Keratinocyte (primary cell): Measurements from ENCODE around the gene CDH13. TPM values are rescaled to one million over a fixed set of nuclear protein-coding genes. Genes with fewer than 3 reads are reported as not detected.

Experiments
- DNase-seq: peaks from one replicate; pipeline ENCODE4 v3.0.0-alpha.2; 2011; ENCODE audit warnings: low read depth, missing footprints, low spot score
- FAIRE-seq: peaks from 2 replicates; lab custom pipeline; 2011; peaks lifted over from hg19 to GRCh38; lab: Jason Lieb, UNC
- H2AFZ ChIP-seq: 2 replicates; pipeline ENCODE4 v1.6.0; 2012; ENCODE audit warnings: low read length, control low read depth, inconsistent platforms; ENCODE audit not compliant: control insufficient read depth
- H3K27ac ChIP-seq: 2 replicates; pipeline ENCODE4 v1.5.1; 2011; ENCODE audit warnings: low read length; ENCODE audit not compliant: control insufficient read depth, insufficient read depth
- H3K27me3 ChIP-seq: 3 replicates; pipeline ENCODE4 v1.6.0; 2011; ENCODE audit warnings: low read length; ENCODE audit not compliant: control insufficient read depth, insufficient read depth; ENCODE audit errors: extremely low read depth
- H3K36me3 ChIP-seq, 2 experiments: 2 replicates in 1 of 2; 3 replicates in 1 of 2; pipeline ENCODE4 v1.5.1; 2011; ENCODE audit warnings: low read length in 2 of 2, mild to moderate bottlenecking in 1 of 2; ENCODE audit not compliant: control insufficient read depth in 2 of 2, insufficient read depth in 2 of 2; ENCODE audit errors: extremely low read depth in 1 of 2
- H3K4me1 ChIP-seq: 3 replicates; pipeline ENCODE4 v1.5.1; 2011; ENCODE audit warnings: low read length; ENCODE audit not compliant: control insufficient read depth, insufficient read depth; ENCODE audit errors: extremely low read depth
- H3K4me2 ChIP-seq: 3 replicates; pipeline ENCODE4 v1.6.0; 2011; ENCODE audit warnings: low read depth, low read length; ENCODE audit not compliant: control insufficient read depth, insufficient read depth; ENCODE audit errors: extremely low read depth
- H3K4me3 ChIP-seq, 3 experiments: fragments of 200-600 bp in 1 of 3; sonication (generic) in 1 of 3; 2 replicates in 2 of 3; 3 replicates in 1 of 3; pipeline ENCODE4 v1.5.1; 2011 to 2016; ENCODE audit warnings: low read length in 3 of 3, mild to moderate bottlenecking in 3 of 3, control low read depth in 2 of 3, inconsistent platforms in 1 of 3, low read depth in 1 of 3, mixed read lengths in 1 of 3, mixed run types in 1 of 3, moderate library complexity in 1 of 3; ENCODE audit not compliant: control insufficient read depth in 2 of 3, insufficient read depth in 2 of 3; ENCODE audit errors: extremely low read depth in 1 of 3
- H3K79me2 ChIP-seq: 2 replicates; pipeline ENCODE4 v1.6.0; 2012; ENCODE audit warnings: low read length; ENCODE audit not compliant: control insufficient read depth, insufficient read depth
- H3K9ac ChIP-seq: 3 replicates; pipeline ENCODE4 v1.6.0; 2011; ENCODE audit warnings: low read length; ENCODE audit not compliant: control insufficient read depth, insufficient read depth; ENCODE audit errors: extremely low read depth
- H3K9me1 ChIP-seq: 3 replicates; pipeline ENCODE4 v1.6.0; 2011; ENCODE audit warnings: low read length; ENCODE audit not compliant: control insufficient read depth, insufficient read depth; ENCODE audit errors: extremely low read depth
- H3K9me3 ChIP-seq: 2 replicates; pipeline ENCODE4 v1.5.1; 2012; ENCODE audit warnings: low read depth, low read length; ENCODE audit not compliant: control insufficient read depth
- H4K20me1 ChIP-seq: 3 replicates; pipeline ENCODE4 v1.6.0; 2011; ENCODE audit warnings: low read length; ENCODE audit not compliant: control insufficient read depth, insufficient read depth; ENCODE audit errors: extremely low read depth
- EZH2 ChIP-seq: IDR thresholded peaks from one replicate; pipeline ENCODE4 v1.6.1; 2012; ENCODE audit warnings: inconsistent platforms, mild to moderate bottlenecking, low read length, moderate library complexity
- dilution Hi-C: fragments of 300-500 bp; cut with MboI; formaldehyde crosslinking; loops from one replicate; pipeline ENCODE4 v1.7.0; 2020; ENCODE audit warnings: low sequenced_read_pairs; ENCODE audit not compliant: extremely low pct_ligation_motif_present
- polyA plus RNA-seq, 5 experiments: library from polyadenylated mRNA; depleted of rRNA in 3 of 5; stranded (reverse) in 3 of 5; stranded (forward) in 1 of 5; unstranded in 1 of 5; fragments of >200 nt; gene quantifications; 1 replicate in 1 of 5; 2 replicates in 3 of 5; 3 replicates in 1 of 5; pipeline versions ENCODE4 v1.2.1 to v1.2.3, GENCODE V29; 2011 to 2012; ENCODE audit warnings: missing spikeins in 2 of 5, low read depth in 1 of 5, low replicate concordance in 1 of 5
- TF ChIP-seq, protein P1 (sequence below), 3 experiments: IDR thresholded peaks in 1 of 3; conservative IDR thresholded peaks in 1 of 3; optimal IDR thresholded peaks in 1 of 3; 2 replicates in 2 of 3; 3 replicates in 1 of 3; pipeline versions ENCODE3 to v1.5.1; 2011; ENCODE audit warnings: low read length in 3 of 3, mild to moderate bottlenecking in 3 of 3, moderate library complexity in 2 of 3, control low read depth in 1 of 3, inconsistent platforms in 1 of 3; ENCODE audit not compliant: insufficient read depth in 2 of 3; ENCODE audit errors: extremely low read depth in 1 of 3

Gene CDH13
- polyA plus RNA-seq, 1 donor (not counting 4 experiments of a cell fraction or from before 2014, with no cell fraction given): 111 TPM

DNA sequence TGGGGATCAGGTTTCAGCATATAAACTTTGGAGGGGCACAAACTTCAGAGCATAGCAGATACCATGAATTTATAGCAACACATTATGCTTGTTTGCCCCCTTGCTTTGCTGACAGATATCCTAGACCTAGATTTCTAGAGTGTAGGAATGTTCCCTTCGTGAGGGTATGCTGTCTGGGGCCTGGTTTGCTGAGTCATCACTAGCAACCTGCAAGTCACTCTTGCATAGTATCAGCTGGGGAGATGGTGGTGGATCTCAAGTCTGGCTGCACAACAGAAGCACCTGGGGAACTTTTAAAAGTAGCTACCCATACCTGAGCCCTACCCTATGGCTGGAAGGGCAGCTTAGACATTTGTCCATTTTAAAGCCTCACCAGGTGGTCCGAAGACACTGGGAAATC lies 1158.7 kb downstream of the CDH13 start:
- Histone ChIP-seq H3K4me2 (no peak overlapping the region), H3K9me3 (no peaks in the 10 kb centered on the region), H3K4me3 (no peak overlapping the region), H3K9me1 (no peaks in the 10 kb centered on the region), H2AFZ (no peak overlapping the region), H3K9ac (no peak overlapping the region), H3K36me3 (no peaks in the 10 kb centered on the region), H3K4me1 (no peaks in the 10 kb centered on the region), H4K20me1 (no peaks in the 10 kb centered on the region), H3K79me2 (no peaks in the 10 kb centered on the region), H3K27me3 (no peaks in the 10 kb centered on the region), H3K27ac (no peak overlapping the region)
- TF ChIP-seq, protein P1, sequence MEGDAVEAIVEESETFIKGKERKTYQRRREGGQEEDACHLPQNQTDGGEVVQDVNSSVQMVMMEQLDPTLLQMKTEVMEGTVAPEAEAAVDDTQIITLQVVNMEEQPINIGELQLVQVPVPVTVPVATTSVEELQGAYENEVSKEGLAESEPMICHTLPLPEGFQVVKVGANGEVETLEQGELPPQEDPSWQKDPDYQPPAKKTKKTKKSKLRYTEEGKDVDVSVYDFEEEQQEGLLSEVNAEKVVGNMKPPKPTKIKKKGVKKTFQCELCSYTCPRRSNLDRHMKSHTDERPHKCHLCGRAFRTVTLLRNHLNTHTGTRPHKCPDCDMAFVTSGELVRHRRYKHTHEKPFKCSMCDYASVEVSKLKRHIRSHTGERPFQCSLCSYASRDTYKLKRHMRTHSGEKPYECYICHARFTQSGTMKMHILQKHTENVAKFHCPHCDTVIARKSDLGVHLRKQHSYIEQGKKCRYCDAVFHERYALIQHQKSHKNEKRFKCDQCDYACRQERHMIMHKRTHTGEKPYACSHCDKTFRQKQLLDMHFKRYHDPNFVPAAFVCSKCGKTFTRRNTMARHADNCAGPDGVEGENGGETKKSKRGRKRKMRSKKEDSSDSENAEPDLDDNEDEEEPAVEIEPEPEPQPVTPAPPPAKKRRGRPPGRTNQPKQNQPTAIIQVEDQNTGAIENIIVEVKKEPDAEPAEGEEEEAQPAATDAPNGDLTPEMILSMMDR (optimal IDR thresholded peaks at IDR 0.05 in 1 of 3, IDR thresholded peaks at IDR 0.05 in 1 of 3, conservative IDR thresholded peaks at IDR 0.05 in 1 of 3; ENCODE audit: extremely low read depth in 1 of 3, insufficient read depth in 2 of 3, low read length in 3 of 3): no peak
- no peak for TF ChIP-seq EZH2
- dilution Hi-C loops: no loop called here
- no peak for FAIRE-seq
- no peak for DNase-seq

DNA sequence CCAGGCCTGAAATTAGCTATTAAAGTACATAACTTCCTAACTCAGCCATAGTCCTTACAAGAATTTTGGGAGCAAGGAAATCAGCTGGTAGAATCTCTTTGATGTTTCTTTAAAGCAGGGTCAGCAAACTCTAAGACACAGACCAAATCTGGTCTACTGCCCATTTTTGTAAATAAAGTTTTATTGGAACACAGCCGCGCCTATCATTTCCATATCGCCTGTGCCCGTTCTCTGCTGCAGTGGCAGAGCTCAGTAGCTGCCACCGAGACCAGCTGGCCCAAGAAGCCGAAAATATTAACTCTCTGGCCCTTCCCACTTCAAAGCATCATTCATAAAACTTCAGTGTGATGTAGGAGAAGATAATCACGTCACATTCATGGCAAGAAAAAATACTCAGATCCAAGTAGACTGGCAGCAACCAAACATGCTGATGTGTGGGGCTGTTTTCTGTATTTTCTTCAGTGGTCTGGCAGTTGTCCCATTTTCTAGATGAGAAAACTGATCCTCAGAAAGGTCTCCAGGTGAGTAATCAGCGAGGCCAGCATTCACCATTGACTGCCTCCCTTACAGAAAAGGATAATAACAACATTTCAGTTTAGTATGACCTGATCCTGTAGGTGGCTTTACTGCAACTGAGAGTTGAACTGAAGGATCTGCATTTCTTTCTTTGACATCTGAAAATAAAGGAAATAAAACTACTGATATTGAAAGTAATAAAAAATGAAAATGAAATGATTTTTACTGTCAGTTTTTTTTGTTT lies 1163.1 kb downstream of the CDH13 start:
- Histone ChIP-seq H3K27me3 (no peaks in the 10 kb centered on the region), H3K9me3 (no peaks in the 10 kb centered on the region), H3K4me1 (no peaks in the 10 kb centered on the region), H3K79me2 (no peaks in the 10 kb centered on the region), H3K36me3 (no peaks in the 10 kb centered on the region), H2AFZ (no peak overlapping the region), H3K9ac (no peak overlapping the region), H4K20me1 (no peaks in the 10 kb centered on the region), H3K9me1 (no peaks in the 10 kb centered on the region), H3K4me3 (no peak overlapping the region), H3K4me2 (no peak overlapping the region), H3K27ac (no peak overlapping the region)
- dilution Hi-C loops: no loop called here
- no peak for TF ChIP-seq EZH2
- TF ChIP-seq, protein P1 (optimal IDR thresholded peaks at IDR 0.05 in 1 of 3, IDR thresholded peaks at IDR 0.05 in 1 of 3, conservative IDR thresholded peaks at IDR 0.05 in 1 of 3; ENCODE audit: extremely low read depth in 1 of 3, insufficient read depth in 2 of 3, low read length in 3 of 3): no peak
- DNase-seq (no peak), FAIRE-seq (no peak)
